ENCODE measurements around the gene DDIAS. TPM values are rescaled to one million over a fixed set of nuclear protein-coding genes. Genes with fewer than 3 reads are reported as not detected.

Gene DDIAS
- total RNA-seq, 1 experiment from 2014 or later = 17.1 TPM

- POLR2A ChIA-PET = no interaction called here
- DNase-seq (ENCODE audit: low read depth, low spot score) (no peak), ATAC-seq (no peak)
- TF ChIP-seq YY1 (IDR thresholded peaks at IDR 0.05; ENCODE audit: extremely low read depth, insufficient replicate concordance, low read depth, low read length) = no peak
- no peak for TF ChIP-seq MAX (IDR thresholded peaks at IDR 0.05)
- TF ChIP-seq CTCF (IDR thresholded peaks at IDR 0.05 in 2 of 3, conservative IDR thresholded peaks at IDR 0.05 in 1 of 3; ENCODE audit: borderline replicate concordance in 1 of 3, insufficient read depth in 1 of 3, low read depth in 2 of 3, low read length in 2 of 3) = no peak
- no peak for TF ChIP-seq SRF (IDR thresholded peaks at IDR 0.05; ENCODE audit: low read depth)
- no peak for TF ChIP-seq REST (IDR thresholded peaks at IDR 0.05; ENCODE audit: low read depth)
- no peak for TF ChIP-seq JUND (IDR thresholded peaks at IDR 0.05)
- TF ChIP-seq SP1 (IDR thresholded peaks at IDR 0.05; ENCODE audit: low read depth) = no peak
- no peak for TF ChIP-seq EZH2 (IDR thresholded peaks at IDR 0.05)
- no peak for TF ChIP-seq ZFX (IDR thresholded peaks at IDR 0.05)
- TF ChIP-seq ELF1 (IDR thresholded peaks at IDR 0.05; ENCODE audit: borderline replicate concordance, low read depth) = no peak
- Histone ChIP-seq H3K27me3 (ENCODE audit: insufficient read depth, low read length) (no peaks in the 10 kb centered on the region), H3K36me3 (ENCODE audit: control insufficient read depth in 1 of 2, insufficient read depth in 2 of 2, low read length in 2 of 2) (no peaks in the 10 kb centered on the region), H3K4me1 (ENCODE audit: control insufficient read depth in 1 of 2, insufficient read depth in 2 of 2, low read length in 2 of 2) (peaks cover 0 to 17% of the 10 kb centered on the region in 2 experiments; a peak in 2 of 4 replicates), H3K9me2 (ENCODE audit: insufficient read depth) (no peaks in the 10 kb centered on the region), H2AFZ (ENCODE audit: low read depth, low read length, poor library complexity, severe bottlenecking) (no peak overlapping the region), H3K4me3 (replicated peaks in 1 of 2; ENCODE audit: low read depth in 1 of 2, low read length in 2 of 2) (no peak overlapping the region), H4K20me1 (ENCODE audit: insufficient read depth) (no peaks in the 10 kb centered on the region), H3K9me3 (ENCODE audit: control insufficient read depth in 1 of 2, insufficient read depth in 1 of 2, low read depth in 1 of 2, low read length in 2 of 2) (no peaks in the 10 kb centered on the region), H3K79me2 (ENCODE audit: insufficient read depth, low read length) (no peaks in the 10 kb centered on the region), H3K9ac (ENCODE audit: low read length) (no peak overlapping the region), H3K27ac (ENCODE audit: low read depth, low read length) (no peak overlapping the region), H3K4me2 (ENCODE audit: low read length) (peak overlapping the region; percentile 24; the same call in 1 of the 2 replicates)
- BruUV-seq (replicated peaks) = no TSS peak
- CTCF ChIA-PET = no interaction called here
- intact Hi-C loops (cut with micrococcal nuclease) = no loop called here
- RAD21 ChIA-PET (ENCODE audit: low non-redundant PET in 1 of 2, low total read pairs in 2 of 2, uncharacterized antibody in 2 of 2, unreplicated experiment in 2 of 2) = no interaction called here
These were observed 77.0 kb downstream of the DDIAS start for GRCh38 chr11:82978422-82979099.

All from HCT116 (cell line).